Uterus (tissue), 2 donors: Measurements from ENCODE around the gene NRROS.

Experiments
- POLR2A ChIP-seq, 2 donors: fragments of 450-650 bp; IDR thresholded peaks; one replicate each; pipeline ENCODE4 v1.6.1; 2016; ENCODE audit warnings: antibody characterized with exemption in 2 of 2, mild to moderate bottlenecking in 1 of 2, moderate library complexity in 1 of 2
- TF ChIP-seq, protein P1 (sequence below), 4 experiments: fragments of 200-600 bp in 2 of 4; fragments of 450-650 bp in 2 of 4; sonication (generic) in 2 of 4; IDR thresholded peaks; one replicate each; pipeline ENCODE4 v1.5.1; 2016 to 2019; ENCODE audit warnings: antibody characterized with exemption in 4 of 4, mild to moderate bottlenecking in 2 of 4, moderate library complexity in 1 of 4

DNA sequence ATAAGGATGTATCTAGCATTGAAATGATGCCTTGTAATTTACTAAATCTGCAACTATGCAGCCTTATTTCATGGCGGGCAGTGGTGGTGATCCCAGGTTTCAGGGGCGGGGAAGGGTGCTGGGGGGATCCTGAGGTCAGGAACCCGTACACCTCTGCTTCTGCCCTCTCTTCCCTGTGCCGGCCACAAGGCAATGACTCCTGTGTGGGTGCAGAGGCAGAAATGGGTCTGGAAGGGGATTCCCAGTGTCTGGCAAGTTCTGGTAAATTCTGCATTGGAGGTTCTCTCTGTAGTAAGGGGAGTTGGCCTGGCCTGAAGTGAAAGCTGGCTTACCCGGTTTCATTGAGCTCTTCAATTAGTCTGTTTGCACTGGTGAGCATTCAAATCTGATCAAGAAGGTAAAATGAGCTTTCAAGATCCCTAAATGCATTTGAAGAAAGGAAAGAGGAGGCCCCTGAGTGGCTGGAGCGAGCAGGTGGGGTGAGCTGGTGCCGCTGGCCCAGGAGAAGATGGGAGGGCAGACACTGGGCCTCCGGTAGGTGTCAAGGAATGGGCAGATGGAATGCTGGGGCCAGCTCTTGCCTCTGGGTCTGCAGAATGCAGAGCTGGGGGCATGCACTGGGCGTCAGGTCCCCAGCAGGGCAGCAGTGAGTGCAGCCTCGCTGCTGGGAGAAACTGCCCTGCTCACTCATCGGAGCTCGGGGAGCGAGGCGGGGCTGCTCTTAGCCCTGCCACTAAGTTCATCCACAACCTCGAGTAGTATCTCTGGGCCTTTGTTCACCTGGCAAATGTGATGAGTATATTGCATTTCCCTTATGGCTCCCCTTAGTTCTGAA, 13.7 kb downstream of the NRROS start:
- TF ChIP-seq, protein P1, sequence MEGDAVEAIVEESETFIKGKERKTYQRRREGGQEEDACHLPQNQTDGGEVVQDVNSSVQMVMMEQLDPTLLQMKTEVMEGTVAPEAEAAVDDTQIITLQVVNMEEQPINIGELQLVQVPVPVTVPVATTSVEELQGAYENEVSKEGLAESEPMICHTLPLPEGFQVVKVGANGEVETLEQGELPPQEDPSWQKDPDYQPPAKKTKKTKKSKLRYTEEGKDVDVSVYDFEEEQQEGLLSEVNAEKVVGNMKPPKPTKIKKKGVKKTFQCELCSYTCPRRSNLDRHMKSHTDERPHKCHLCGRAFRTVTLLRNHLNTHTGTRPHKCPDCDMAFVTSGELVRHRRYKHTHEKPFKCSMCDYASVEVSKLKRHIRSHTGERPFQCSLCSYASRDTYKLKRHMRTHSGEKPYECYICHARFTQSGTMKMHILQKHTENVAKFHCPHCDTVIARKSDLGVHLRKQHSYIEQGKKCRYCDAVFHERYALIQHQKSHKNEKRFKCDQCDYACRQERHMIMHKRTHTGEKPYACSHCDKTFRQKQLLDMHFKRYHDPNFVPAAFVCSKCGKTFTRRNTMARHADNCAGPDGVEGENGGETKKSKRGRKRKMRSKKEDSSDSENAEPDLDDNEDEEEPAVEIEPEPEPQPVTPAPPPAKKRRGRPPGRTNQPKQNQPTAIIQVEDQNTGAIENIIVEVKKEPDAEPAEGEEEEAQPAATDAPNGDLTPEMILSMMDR (IDR thresholded peaks at IDR 0.05): no peak
- no peak for TF ChIP-seq POLR2A (IDR thresholded peaks at IDR 0.05)
